ENCODE results near the gene AANAT. TPM values are rescaled to one million over a fixed set of nuclear protein-coding genes. Genes with fewer than 3 reads are reported as not detected.

Gene AANAT
- not detected for total RNA-seq

GRCh38 chr17:76467366-76467765, at the start of gene AANAT:
AANAT (plus strand) TSS chr17:76467603; CDS start chr17:76468747, 1,144 bp downstream.
- no peak for TF ChIP-seq CTCF (IDR thresholded peaks at IDR 0.05; ENCODE audit: low read depth)

GRCh38 chr17:76419576-76420260, 47.7 kb upstream of the AANAT start:
- no peak for TF ChIP-seq CTCF (IDR thresholded peaks at IDR 0.05; ENCODE audit: low read depth)

GRCh38 chr17:76420356-76421043, 46.9 kb upstream of the AANAT start:
- TF ChIP-seq CTCF (IDR thresholded peaks at IDR 0.05; ENCODE audit: low read depth) = no peak

GRCh38 chr17:76421044-76421407, 46.4 kb upstream of the AANAT start:
- no peak for TF ChIP-seq CTCF (IDR thresholded peaks at IDR 0.05; ENCODE audit: low read depth)

GRCh38 chr17:76422406-76422805, 45.0 kb upstream of the AANAT start:
- TF ChIP-seq CTCF (IDR thresholded peaks at IDR 0.05; ENCODE audit: low read depth) = no peak

- no peak for TF ChIP-seq CTCF (IDR thresholded peaks at IDR 0.05; ENCODE audit: low read depth)
Measured at GRCh38 chr17:76422860-76423259, 44.5 kb upstream of the AANAT start.

GRCh38 chr17:76426853-76427252, 40.5 kb upstream of the AANAT start:
- no peak for TF ChIP-seq CTCF (IDR thresholded peaks at IDR 0.05; ENCODE audit: low read depth)

All from subcutaneous adipose tissue (tissue), 4 donors.